Neural cell (in vitro differentiated cells): ENCODE results near the gene CUBN.

Experiments used
- EZH2 ChIP-seq: fragments of 200-600, 300-800 bp; shearing (Covaris generic), sonication (generic); IDR thresholded peaks from 2 replicates; pipeline ENCODE4 v1.6.1; 2014; ENCODE audit warnings: antibody characterized with exemption, low read length, borderline replicate concordance, mild to moderate bottlenecking; ENCODE audit not compliant: insufficient read depth, poor library complexity, severe bottlenecking
- POLR2AphosphoS5 ChIP-seq: IDR thresholded peaks from 2 replicates; pipeline ENCODE4 v1.6.1; 2012
- TF ChIP-seq, protein P1 (sequence below): fragments of 450-650 bp; IDR thresholded peaks from 2 replicates; pipeline ENCODE4 v1.5.1; 2014; ENCODE audit warnings: antibody characterized with exemption, mild to moderate bottlenecking, moderate library complexity; ENCODE audit not compliant: poor library complexity, severe bottlenecking
- TF ChIP-seq, protein P2 (sequence below): IDR thresholded peaks from 2 replicates; pipeline ENCODE4 v1.6.1; 2012; ENCODE audit warnings: borderline replicate concordance

DNA sequence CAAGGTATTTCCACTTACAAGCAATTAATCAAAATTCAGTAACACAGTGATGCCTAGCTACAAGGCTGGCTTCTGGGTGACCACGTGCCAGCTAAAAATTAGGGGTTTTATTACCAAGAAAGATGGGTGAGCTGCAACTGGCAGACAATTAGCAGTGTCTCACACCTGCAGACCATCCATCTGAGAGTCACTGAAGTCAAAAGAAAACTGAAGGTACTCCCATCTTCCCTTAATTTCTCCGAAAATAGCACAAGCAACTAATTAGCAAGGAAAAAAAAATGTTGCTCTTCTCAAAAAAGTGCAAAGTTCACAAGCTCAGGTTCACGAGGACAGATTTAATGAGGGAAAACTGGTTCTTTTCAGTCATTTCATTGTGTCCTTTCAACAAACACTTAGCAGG, 340.8 kb downstream of the CUBN start:
- TF ChIP-seq, protein P1, sequence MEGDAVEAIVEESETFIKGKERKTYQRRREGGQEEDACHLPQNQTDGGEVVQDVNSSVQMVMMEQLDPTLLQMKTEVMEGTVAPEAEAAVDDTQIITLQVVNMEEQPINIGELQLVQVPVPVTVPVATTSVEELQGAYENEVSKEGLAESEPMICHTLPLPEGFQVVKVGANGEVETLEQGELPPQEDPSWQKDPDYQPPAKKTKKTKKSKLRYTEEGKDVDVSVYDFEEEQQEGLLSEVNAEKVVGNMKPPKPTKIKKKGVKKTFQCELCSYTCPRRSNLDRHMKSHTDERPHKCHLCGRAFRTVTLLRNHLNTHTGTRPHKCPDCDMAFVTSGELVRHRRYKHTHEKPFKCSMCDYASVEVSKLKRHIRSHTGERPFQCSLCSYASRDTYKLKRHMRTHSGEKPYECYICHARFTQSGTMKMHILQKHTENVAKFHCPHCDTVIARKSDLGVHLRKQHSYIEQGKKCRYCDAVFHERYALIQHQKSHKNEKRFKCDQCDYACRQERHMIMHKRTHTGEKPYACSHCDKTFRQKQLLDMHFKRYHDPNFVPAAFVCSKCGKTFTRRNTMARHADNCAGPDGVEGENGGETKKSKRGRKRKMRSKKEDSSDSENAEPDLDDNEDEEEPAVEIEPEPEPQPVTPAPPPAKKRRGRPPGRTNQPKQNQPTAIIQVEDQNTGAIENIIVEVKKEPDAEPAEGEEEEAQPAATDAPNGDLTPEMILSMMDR: no peak
- no peak for TF ChIP-seq POLR2AphosphoS5
- TF ChIP-seq EZH2: no peak
- TF ChIP-seq, protein P2, sequence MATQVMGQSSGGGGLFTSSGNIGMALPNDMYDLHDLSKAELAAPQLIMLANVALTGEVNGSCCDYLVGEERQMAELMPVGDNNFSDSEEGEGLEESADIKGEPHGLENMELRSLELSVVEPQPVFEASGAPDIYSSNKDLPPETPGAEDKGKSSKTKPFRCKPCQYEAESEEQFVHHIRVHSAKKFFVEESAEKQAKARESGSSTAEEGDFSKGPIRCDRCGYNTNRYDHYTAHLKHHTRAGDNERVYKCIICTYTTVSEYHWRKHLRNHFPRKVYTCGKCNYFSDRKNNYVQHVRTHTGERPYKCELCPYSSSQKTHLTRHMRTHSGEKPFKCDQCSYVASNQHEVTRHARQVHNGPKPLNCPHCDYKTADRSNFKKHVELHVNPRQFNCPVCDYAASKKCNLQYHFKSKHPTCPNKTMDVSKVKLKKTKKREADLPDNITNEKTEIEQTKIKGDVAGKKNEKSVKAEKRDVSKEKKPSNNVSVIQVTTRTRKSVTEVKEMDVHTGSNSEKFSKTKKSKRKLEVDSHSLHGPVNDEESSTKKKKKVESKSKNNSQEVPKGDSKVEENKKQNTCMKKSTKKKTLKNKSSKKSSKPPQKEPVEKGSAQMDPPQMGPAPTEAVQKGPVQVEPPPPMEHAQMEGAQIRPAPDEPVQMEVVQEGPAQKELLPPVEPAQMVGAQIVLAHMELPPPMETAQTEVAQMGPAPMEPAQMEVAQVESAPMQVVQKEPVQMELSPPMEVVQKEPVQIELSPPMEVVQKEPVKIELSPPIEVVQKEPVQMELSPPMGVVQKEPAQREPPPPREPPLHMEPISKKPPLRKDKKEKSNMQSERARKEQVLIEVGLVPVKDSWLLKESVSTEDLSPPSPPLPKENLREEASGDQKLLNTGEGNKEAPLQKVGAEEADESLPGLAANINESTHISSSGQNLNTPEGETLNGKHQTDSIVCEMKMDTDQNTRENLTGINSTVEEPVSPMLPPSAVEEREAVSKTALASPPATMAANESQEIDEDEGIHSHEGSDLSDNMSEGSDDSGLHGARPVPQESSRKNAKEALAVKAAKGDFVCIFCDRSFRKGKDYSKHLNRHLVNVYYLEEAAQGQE: no peak
